ENCODE results near the gene ASNSD1. TPM values are rescaled to one million over a fixed set of nuclear protein-coding genes. Genes with fewer than 3 reads are reported as not detected.

ASNSD1 gene
- total and polyA plus RNA-seq, 2 experiments from 2014 or later: 38.4 to 49.7 TPM

DNA sequence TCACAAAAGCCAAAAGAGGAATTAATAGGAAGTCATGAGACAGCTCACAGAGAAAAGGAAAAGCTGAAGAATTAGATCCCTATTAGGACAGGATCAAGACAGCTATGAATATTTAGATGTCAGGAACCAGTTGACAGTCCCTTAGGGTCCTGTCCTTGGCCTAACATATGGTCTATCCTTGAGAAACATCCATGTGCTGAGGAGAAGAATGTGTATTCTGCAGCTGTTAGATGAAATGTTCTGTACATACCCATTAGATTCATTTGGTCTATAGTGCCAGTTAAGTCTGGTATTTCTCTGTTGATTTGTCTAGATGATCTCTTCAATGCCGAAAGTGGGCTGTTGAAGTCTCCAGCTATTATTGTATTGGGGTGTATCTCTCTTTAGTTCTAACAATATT, 43.1 kb upstream of the ASNSD1 start:
- no peak overlapping the region for H3K4me3 ChIP-seq
- no peaks in the 10 kb centered on the region for H4K20me1 ChIP-seq (replicated peaks; ENCODE audit: insufficient read depth)
- Mint-ChIP-seq H3K4me3 (no peak overlapping the region), H3K27ac (no peak overlapping the region), H3K36me3 (ENCODE audit: low read depth) (no peaks in the 10 kb centered on the region), H3K4me1 (peaks cover 1% of the 10 kb centered on the region; the same call in 1 of the 3 replicates), H3K27me3 (ENCODE audit: insufficient read depth, low read depth, poor library complexity) (no peaks in the 10 kb centered on the region), H3K9me3 (no peaks in the 10 kb centered on the region)
- ATAC-seq: no peak
- H3K4me2 ChIP-seq: no peak overlapping the region
- H2AFZ ChIP-seq: no peak overlapping the region
- no peaks in the 10 kb centered on the region for H3K79me2 ChIP-seq (replicated peaks; ENCODE audit: insufficient read depth)
- H3F3A ChIP-seq (replicated peaks; ENCODE audit: low read depth): no peaks in the 10 kb centered on the region
- no peaks in the 10 kb centered on the region for H3K9me2 ChIP-seq (ENCODE audit: insufficient read depth)
- no peak for DNase-seq (ENCODE audit: low spot score)
- no peaks in the 10 kb centered on the region for H3K36me3 ChIP-seq (ENCODE audit: insufficient read depth)
- no peak overlapping the region for H3K27ac ChIP-seq (ENCODE audit: low read depth)
- H3K27me3 ChIP-seq (ENCODE audit: insufficient read depth): no peaks in the 10 kb centered on the region
- TF ChIP-seq STAT1 (IDR thresholded peaks at IDR 0.05; ENCODE audit: unreplicated experiment) (no peak), JUNB (IDR thresholded peaks at IDR 0.05; ENCODE audit: unreplicated experiment) (no peak), EZH2phosphoT487 (IDR thresholded peaks at IDR 0.05; ENCODE audit: unreplicated experiment) (no peak), ZNF114 (CRISPR knock-in tag; IDR thresholded peaks at IDR 0.05) (no peak), CREB1 (CRISPR knock-in tag; IDR thresholded peaks at IDR 0.05; ENCODE audit: low read depth) (no peak), POLR2AphosphoS5 (IDR thresholded peaks at IDR 0.05; ENCODE audit: low read depth) (no peak), NANOG (IDR thresholded peaks at IDR 0.05; ENCODE audit: borderline replicate concordance) (no peak), ZNF331 (CRISPR knock-in tag; IDR thresholded peaks at IDR 0.05; ENCODE audit: low read depth) (no peak), REST (IDR thresholded peaks at IDR 0.05; ENCODE audit: unreplicated experiment) (no peak), CTCF (conservative IDR thresholded peaks at IDR 0.05; ENCODE audit: low read depth in 2 of 2) (no peak), EZH2 (IDR thresholded peaks at IDR 0.05; ENCODE audit: low read depth, unreplicated experiment) (no peak)
- TF ChIP-seq, protein P1, sequence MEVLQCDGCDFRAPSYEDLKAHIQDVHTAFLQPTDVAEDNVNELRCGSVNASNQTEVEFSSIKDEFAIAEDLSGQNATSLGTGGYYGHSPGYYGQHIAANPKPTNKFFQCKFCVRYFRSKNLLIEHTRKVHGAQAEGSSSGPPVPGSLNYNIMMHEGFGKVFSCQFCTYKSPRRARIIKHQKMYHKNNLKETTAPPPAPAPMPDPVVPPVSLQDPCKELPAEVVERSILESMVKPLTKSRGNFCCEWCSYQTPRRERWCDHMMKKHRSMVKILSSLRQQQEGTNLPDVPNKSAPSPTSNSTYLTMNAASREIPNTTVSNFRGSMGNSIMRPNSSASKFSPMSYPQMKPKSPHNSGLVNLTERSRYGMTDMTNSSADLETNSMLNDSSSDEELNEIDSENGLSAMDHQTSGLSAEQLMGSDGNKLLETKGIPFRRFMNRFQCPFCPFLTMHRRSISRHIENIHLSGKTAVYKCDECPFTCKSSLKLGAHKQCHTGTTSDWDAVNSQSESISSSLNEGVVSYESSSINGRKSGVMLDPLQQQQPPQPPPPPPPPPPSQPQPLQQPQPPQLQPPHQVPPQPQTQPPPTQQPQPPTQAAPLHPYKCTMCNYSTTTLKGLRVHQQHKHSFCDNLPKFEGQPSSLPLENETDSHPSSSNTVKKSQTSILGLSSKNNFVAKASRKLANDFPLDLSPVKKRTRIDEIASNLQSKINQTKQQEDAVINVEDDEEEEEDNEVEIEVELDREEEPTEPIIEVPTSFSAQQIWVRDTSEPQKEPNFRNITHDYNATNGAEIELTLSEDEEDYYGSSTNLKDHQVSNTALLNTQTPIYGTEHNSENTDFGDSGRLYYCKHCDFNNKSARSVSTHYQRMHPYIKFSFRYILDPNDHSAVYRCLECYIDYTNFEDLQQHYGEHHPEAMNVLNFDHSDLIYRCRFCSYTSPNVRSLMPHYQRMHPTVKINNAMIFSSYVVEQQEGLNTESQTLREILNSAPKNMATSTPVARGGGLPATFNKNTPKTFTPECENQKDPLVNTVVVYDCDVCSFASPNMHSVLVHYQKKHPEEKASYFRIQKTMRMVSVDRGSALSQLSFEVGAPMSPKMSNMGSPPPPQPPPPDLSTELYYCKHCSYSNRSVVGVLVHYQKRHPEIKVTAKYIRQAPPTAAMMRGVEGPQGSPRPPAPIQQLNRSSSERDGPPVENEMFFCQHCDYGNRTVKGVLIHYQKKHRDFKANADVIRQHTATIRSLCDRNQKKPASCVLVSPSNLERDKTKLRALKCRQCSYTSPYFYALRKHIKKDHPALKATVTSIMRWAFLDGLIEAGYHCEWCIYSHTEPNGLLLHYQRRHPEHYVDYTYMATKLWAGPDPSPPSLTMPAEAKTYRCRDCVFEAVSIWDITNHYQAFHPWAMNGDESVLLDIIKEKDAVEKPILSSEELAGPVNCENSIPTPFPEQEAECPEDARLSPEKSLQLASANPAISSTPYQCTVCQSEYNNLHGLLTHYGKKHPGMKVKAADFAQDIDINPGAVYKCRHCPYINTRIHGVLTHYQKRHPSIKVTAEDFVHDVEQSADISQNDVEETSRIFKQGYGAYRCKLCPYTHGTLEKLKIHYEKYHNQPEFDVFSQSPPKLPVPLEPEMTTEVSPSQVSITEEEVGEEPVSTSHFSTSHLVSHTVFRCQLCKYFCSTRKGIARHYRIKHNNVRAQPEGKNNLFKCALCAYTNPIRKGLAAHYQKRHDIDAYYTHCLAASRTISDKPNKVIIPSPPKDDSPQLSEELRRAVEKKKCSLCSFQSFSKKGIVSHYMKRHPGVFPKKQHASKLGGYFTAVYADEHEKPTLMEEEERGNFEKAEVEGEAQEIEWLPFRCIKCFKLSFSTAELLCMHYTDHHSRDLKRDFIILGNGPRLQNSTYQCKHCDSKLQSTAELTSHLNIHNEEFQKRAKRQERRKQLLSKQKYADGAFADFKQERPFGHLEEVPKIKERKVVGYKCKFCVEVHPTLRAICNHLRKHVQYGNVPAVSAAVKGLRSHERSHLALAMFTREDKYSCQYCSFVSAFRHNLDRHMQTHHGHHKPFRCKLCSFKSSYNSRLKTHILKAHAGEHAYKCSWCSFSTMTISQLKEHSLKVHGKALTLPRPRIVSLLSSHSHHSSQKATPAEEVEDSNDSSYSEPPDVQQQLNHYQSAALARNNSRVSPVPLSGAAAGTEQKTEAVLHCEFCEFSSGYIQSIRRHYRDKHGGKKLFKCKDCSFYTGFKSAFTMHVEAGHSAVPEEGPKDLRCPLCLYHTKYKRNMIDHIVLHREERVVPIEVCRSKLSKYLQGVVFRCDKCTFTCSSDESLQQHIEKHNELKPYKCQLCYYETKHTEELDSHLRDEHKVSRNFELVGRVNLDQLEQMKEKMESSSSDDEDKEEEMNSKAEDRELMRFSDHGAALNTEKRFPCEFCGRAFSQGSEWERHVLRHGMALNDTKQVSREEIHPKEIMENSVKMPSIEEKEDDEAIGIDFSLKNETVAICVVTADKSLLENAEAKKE (CRISPR knock-in tag; IDR thresholded peaks at IDR 0.05): no peak
- TF ChIP-seq, protein P2, sequence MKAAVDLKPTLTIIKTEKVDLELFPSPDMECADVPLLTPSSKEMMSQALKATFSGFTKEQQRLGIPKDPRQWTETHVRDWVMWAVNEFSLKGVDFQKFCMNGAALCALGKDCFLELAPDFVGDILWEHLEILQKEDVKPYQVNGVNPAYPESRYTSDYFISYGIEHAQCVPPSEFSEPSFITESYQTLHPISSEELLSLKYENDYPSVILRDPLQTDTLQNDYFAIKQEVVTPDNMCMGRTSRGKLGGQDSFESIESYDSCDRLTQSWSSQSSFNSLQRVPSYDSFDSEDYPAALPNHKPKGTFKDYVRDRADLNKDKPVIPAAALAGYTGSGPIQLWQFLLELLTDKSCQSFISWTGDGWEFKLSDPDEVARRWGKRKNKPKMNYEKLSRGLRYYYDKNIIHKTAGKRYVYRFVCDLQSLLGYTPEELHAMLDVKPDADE (IDR thresholded peaks at IDR 0.05): no peak
- no peaks in the 10 kb centered on the region for H3K4me1 ChIP-seq (ENCODE audit: insufficient read depth)

Measured in GM23338 (cell line).